HG03575 (cell line): ENCODE measurements around the gene CEP43.

Experiments
- ATAC-seq: cut with Tn5 transposase; IDR thresholded peaks from one replicate; pipeline ENCODE4 v1.9.1; 2021; ENCODE audit not compliant: unreplicated experiment, insufficient number of reproducible peaks, low FRiP score; ENCODE audit errors: extremely low read depth

Gene CEP43

GRCh38 chr6:166999145-166999883, at the start of gene CEP43:
Gene CEP43, plus strand, starts transcription at chr6:166999397. Its CDS starts 16 bp downstream, at chr6:166999413.
- peak; percentile 46 for ATAC-seq

GRCh38 chr6:166949528-166950442, 49.4 kb upstream of the CEP43 start:
- no peak for ATAC-seq

- ATAC-seq = peak; percentile 34
These were observed 48.8 kb upstream of the CEP43 start for GRCh38 chr6:166950443-166950821.

GRCh38 chr6:166950892-166951669, 48.1 kb upstream of the CEP43 start:
- ATAC-seq = peak; percentile 92

GRCh38 chr6:166951670-166952060, 47.5 kb upstream of the CEP43 start:
- no peak for ATAC-seq

- no peak for ATAC-seq
These were observed 47.1 kb upstream of the CEP43 start for GRCh38 chr6:166952121-166952520.

- no peak for ATAC-seq
These were observed 46.4 kb upstream of the CEP43 start for GRCh38 chr6:166952567-166953486.

- ATAC-seq = no peak
These were observed 45.0 kb upstream of the CEP43 start for GRCh38 chr6:166954118-166954713.

GRCh38 chr6:166955121-166955864, 43.9 kb upstream of the CEP43 start:
- ATAC-seq = no peak

- ATAC-seq = no peak
These were observed 43.2 kb upstream of the CEP43 start for GRCh38 chr6:166955865-166956443.

GRCh38 chr6:166956444-166957086, 42.6 kb upstream of the CEP43 start, which contains the start of gene RNASET2:
Gene RNASET2, minus strand, starts transcription at chr6:166956550. Its CDS starts 368 bp downstream, at chr6:166956182.
- ATAC-seq = no peak

GRCh38 chr6:166957087-166957804, 42.0 kb upstream of the CEP43 start:
- ATAC-seq = no peak

GRCh38 chr6:166957805-166958076, 41.5 kb upstream of the CEP43 start:
- no peak for ATAC-seq

- no peak for ATAC-seq
These were observed 40.0 kb upstream of the CEP43 start for GRCh38 chr6:166958926-166959861.

- no peak for ATAC-seq
These were observed 39.1 kb upstream of the CEP43 start for GRCh38 chr6:166959911-166960608.
